Heart left ventricle (tissue), 13 donors: Measurements from ENCODE around the gene CLEC2B.

Source experiments
- POLR2A ChIP-seq, 2 donors: fragments of 450-650 bp; IDR thresholded peaks; one replicate each; pipeline ENCODE4 v1.6.1; 2017; ENCODE audit warnings: antibody characterized with exemption in 2 of 2, mild to moderate bottlenecking in 2 of 2, moderate library complexity in 2 of 2
- TF ChIP-seq, protein P1 (sequence below), 12 donors: fragments of 200-600 bp; sonication (generic) in 4 of 12; IDR thresholded peaks; one replicate each; pipeline versions ENCODE4 v1.5.0 to v1.8.0; 2018 to 2022; ENCODE audit warnings: antibody characterized with exemption in 12 of 12, mild to moderate bottlenecking in 5 of 12
- donor health status: ischemic (EF 13 %, LVEDD 7.1; RV severe dilation, severe dysfunction).
- donor health status: DM: no; HTN: yes; CAD: no.
- donor health status: DM: no; HTN: no; CAD: no.
- donor health status: ischemic (EF 25% LVEDD 6.9; RV normal size, moderate dysfunction).
- donor health status: ischemic (EF 25% LVEDD 5.7; RV mildly dilated, moderate dysfunction).
- donor health status: ischemic (EF 35%, LVEDD 5.7; RV mildly dilated, moderate dysfunction).
- donor health status: nonischemic (EF 11% LVEDD 7.7; RV severe dilation, severe dysfunction).
- donor health status: DM: yes; HTN: yes; CAD: no.
- donor health status: PGD.
- donor health status: ischemic (EF 29% LVEDD 5.4; RV normal size, mild dysfunction).
- donor health status: nonischemic (EF 23%, LVEDD 6.1; RV moderate dilation, normal function).

GRCh38 chr12:9881246-9881645 lies 12.1 kb upstream of the CLEC2B start, which contains the start of gene KLRF2:
- TF ChIP-seq, protein P1, sequence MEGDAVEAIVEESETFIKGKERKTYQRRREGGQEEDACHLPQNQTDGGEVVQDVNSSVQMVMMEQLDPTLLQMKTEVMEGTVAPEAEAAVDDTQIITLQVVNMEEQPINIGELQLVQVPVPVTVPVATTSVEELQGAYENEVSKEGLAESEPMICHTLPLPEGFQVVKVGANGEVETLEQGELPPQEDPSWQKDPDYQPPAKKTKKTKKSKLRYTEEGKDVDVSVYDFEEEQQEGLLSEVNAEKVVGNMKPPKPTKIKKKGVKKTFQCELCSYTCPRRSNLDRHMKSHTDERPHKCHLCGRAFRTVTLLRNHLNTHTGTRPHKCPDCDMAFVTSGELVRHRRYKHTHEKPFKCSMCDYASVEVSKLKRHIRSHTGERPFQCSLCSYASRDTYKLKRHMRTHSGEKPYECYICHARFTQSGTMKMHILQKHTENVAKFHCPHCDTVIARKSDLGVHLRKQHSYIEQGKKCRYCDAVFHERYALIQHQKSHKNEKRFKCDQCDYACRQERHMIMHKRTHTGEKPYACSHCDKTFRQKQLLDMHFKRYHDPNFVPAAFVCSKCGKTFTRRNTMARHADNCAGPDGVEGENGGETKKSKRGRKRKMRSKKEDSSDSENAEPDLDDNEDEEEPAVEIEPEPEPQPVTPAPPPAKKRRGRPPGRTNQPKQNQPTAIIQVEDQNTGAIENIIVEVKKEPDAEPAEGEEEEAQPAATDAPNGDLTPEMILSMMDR (IDR thresholded peaks at IDR 0.05): no peak
- no peak for TF ChIP-seq POLR2A (IDR thresholded peaks at IDR 0.05)
